ENCODE measurements around the gene ZNF428.
A peak's percentile ranks its signal among the peaks of the same experiment; 100 is the strongest.

The ZNF428 gene

DNA sequence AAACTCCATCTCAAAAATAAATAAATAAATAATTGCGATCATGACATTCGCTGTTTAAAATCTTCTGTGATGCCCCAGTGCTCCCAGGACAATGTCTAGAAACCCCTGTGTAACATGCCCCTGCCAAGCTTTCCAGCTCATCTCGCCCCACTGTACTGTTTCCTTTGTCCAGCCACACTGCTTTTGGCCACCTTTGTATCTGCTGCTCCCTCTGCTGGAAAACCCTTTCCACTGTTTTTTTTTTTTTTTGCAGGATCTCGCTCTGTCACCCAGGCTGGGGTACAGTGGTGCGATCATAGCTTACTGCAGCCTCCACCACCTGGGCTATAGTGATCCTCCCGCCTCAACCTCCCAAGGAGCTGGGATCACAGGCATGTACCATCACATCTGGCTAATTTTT lies 43.1 kb upstream of the ZNF428 start:
- DNase-seq, result no peak
- in situ Hi-C loops (cut with HindIII; ENCODE audit: low pct_ligation_motif_present, low sequenced_read_pairs), result no loop called here
- Histone ChIP-seq H3K27ac (no peak overlapping the region), H3K27me3 (replicated peaks) (no peaks in the 10 kb centered on the region), H3K36me3 (replicated peaks) (peaks cover 88% of the 10 kb centered on the region), H3K4me3 (ENCODE audit: low read depth, low read length) (no peak overlapping the region)
- TF ChIP-seq, protein P1, sequence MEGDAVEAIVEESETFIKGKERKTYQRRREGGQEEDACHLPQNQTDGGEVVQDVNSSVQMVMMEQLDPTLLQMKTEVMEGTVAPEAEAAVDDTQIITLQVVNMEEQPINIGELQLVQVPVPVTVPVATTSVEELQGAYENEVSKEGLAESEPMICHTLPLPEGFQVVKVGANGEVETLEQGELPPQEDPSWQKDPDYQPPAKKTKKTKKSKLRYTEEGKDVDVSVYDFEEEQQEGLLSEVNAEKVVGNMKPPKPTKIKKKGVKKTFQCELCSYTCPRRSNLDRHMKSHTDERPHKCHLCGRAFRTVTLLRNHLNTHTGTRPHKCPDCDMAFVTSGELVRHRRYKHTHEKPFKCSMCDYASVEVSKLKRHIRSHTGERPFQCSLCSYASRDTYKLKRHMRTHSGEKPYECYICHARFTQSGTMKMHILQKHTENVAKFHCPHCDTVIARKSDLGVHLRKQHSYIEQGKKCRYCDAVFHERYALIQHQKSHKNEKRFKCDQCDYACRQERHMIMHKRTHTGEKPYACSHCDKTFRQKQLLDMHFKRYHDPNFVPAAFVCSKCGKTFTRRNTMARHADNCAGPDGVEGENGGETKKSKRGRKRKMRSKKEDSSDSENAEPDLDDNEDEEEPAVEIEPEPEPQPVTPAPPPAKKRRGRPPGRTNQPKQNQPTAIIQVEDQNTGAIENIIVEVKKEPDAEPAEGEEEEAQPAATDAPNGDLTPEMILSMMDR (IDR thresholded peaks at IDR 0.05; ENCODE audit: low read depth, low read length, missing control alignments), result peak; percentile 62

DNA sequence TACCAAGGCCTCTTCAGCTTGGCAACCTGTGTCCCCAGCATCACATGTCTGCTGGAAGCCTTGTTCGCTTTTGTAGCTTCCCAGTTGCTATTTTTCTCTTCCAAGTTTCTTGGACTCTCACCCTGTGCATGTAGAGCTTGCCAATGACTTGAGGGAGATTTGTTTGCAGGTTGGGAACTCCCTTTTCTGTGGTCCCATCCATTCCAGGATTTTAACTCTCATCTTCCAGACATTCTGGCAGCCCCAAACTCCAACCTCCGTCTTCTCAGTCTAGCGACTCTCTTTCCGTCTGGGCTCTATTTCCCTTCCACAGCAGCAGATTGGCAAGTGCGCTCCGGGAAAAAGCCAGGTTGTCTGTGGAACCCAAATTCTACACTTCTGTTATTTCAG lies 41.5 kb upstream of the ZNF428 start:
- in situ Hi-C loops (cut with HindIII; ENCODE audit: low pct_ligation_motif_present, low sequenced_read_pairs), result no loop called here
- no peak for DNase-seq
- Histone ChIP-seq H3K27ac (no peak overlapping the region), H3K36me3 (replicated peaks) (peaks cover 86% of the 10 kb centered on the region), H3K27me3 (replicated peaks) (no peaks in the 10 kb centered on the region), H3K4me3 (ENCODE audit: low read depth, low read length) (no peak overlapping the region)
- TF ChIP-seq, protein P1 (IDR thresholded peaks at IDR 0.05; ENCODE audit: low read depth, low read length, missing control alignments), result no peak

DNA sequence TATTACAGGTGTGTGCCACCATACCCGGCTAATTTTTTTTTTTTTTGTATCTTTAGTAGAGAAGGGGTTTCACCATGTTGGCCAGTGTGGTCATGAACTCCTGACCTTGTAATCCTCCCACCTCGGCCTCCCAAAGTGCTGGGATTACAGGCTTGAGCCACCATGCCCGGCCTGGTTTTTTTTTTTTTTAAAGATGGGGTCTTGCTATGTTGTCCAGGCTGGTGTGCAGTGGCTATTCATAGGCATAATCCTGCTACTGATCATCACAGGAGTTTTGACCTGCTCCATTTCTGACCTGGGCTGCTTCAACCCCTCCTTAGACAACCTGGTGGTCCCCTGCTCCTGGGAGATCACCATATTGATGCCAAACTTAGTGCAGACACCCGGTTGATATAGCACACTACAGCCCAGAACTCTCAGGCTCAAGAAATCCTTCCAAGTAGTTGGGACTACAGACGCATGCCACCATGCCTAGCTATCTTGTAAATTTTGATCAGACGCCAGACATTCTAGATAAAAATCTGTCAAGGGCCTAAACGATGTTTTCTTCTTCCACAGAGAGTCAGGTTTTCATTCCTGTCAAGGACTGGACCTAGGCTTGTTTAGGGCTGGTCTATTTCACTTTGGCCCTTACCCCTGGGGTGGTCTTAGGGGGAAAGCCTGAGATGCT lies 41.0 kb upstream of the ZNF428 start:
- Histone ChIP-seq H3K4me3 (ENCODE audit: low read depth, low read length) (no peak overlapping the region), H3K27me3 (replicated peaks) (no peaks in the 10 kb centered on the region), H3K36me3 (replicated peaks) (peaks cover 88% of the 10 kb centered on the region), H3K27ac (no peak overlapping the region)
- TF ChIP-seq, protein P1 (IDR thresholded peaks at IDR 0.05; ENCODE audit: low read depth, low read length, missing control alignments), result no peak
- no peak for DNase-seq
- in situ Hi-C loops (cut with HindIII; ENCODE audit: low pct_ligation_motif_present, low sequenced_read_pairs), result no loop called here

DNA sequence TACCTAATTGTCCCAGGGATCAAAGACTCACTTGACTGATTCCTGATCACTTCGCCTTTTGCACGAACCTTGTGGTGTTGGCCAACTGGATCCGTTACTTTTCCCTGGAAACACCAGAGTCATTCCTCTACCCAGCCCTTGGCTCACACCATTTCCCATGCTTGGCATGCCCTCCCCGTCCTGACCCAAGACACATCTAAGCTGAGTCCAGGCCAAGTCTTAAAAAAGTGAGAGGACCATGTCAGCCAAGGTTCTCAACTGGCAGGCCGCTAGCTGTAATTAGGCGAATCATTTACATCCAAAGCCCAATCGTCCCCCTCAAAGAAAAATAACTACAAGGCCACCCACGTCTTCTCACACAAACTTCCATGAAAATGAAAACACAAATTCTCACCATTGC lies 39.1 kb upstream of the ZNF428 start:
- Histone ChIP-seq H3K27me3 (replicated peaks) (no peaks in the 10 kb centered on the region), H3K27ac (no peak overlapping the region), H3K4me3 (ENCODE audit: low read depth, low read length) (no peak overlapping the region), H3K36me3 (replicated peaks) (peaks cover 90% of the 10 kb centered on the region)
- TF ChIP-seq, protein P1 (IDR thresholded peaks at IDR 0.05; ENCODE audit: low read depth, low read length, missing control alignments), result no peak
- DNase-seq, result no peak
- in situ Hi-C loops (cut with HindIII; ENCODE audit: low pct_ligation_motif_present, low sequenced_read_pairs), result no loop called here

DNA sequence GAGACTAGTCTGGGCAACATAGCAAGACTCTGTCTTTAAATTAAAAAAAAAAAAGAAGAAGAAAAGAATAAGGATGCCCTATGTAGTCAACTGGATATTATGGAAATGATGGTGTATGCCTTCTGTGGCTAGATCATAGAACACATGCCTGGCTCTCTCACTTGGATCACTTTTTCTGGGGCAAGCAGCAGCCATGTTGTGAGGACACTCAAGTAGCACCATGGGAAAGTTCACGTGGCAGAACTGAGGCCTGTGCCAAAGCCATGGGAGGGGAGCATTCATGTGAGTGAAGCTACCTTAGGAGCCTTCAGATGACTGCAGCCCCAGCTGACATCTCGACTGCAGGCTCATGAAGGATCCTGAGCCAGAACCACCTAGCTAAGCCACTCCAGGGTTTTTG lies 38.6 kb upstream of the ZNF428 start:
- Histone ChIP-seq H3K4me3 (ENCODE audit: low read depth, low read length) (no peak overlapping the region), H3K36me3 (replicated peaks) (peaks cover 90% of the 10 kb centered on the region), H3K27me3 (replicated peaks) (no peaks in the 10 kb centered on the region), H3K27ac (no peak overlapping the region)
- TF ChIP-seq, protein P1 (IDR thresholded peaks at IDR 0.05; ENCODE audit: low read depth, low read length, missing control alignments), result no peak
- in situ Hi-C loops (cut with HindIII; ENCODE audit: low pct_ligation_motif_present, low sequenced_read_pairs), result no loop called here
- no peak for DNase-seq

DNA sequence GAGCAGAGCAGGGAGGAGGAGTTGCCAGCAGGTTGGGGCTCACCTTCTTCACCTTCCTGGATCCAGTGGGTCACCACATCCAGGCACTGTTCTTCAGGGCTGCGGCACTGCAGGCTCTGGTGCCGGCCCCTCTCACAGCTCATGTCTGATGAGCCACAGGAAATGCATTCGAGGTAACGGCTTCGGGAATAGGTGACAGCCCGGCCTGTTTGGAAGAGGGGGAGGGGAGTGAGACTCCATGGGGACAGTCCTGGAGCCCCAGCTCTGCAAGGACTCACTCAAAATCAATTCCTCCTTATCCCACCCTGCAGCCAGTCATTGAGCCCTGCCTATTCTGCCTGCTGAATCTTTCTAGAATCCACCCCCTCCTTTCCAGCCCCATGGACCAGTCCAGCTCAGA lies 37.0 kb upstream of the ZNF428 start:
- in situ Hi-C loops (cut with HindIII; ENCODE audit: low pct_ligation_motif_present, low sequenced_read_pairs), result no loop called here
- Histone ChIP-seq H3K36me3 (replicated peaks) (peaks cover 90% of the 10 kb centered on the region), H3K4me3 (ENCODE audit: low read depth, low read length) (no peak overlapping the region), H3K27ac (no peak overlapping the region), H3K27me3 (replicated peaks) (no peaks in the 10 kb centered on the region)
- TF ChIP-seq, protein P1 (IDR thresholded peaks at IDR 0.05; ENCODE audit: low read depth, low read length, missing control alignments), result no peak
- no peak for DNase-seq
